ENCODE data around the gene VPS50.

- no peak for TF ChIP-seq POLR2AphosphoS5 (IDR thresholded peaks at IDR 0.05)
- no peak for TF ChIP-seq CTCF (IDR thresholded peaks at IDR 0.05)
Measured at GRCh38 chr7:93307943-93308342, 75.8 kb downstream of the VPS50 start.

All from transverse colon (tissue), 4 donors.